Measurements from ENCODE around the gene OTUB2. TPM values are rescaled to one million over a fixed set of nuclear protein-coding genes. Genes with fewer than 3 reads are reported as not detected.

The OTUB2 gene
- total RNA-seq, 4 donors from 2014 or later, result 12.6 to 25.0 (median 21.5) TPM

- DNase-seq (ENCODE audit: low spot score in 2 of 2), result no peak
- TF ChIP-seq CTCF (IDR thresholded peaks at IDR 0.05) (no peak), POLR2A (IDR thresholded peaks at IDR 0.05) (no peak)
- no peak overlapping the region for H3K4me3 ChIP-seq (ENCODE audit: low read depth, poor library complexity, severe bottlenecking)
- 85 to 86% methylated on average over 5 of the region's 5 CpGs for WGBS, 2 donors
- intact Hi-C loops (cut with DNase I; ENCODE audit: low total_unique reads), result no loop called here
Measured at GRCh38 chr14:94088516-94088915, 62.4 kb downstream of the OTUB2 start.

GRCh38 chr14:94089479-94089878 is 63.3 kb downstream of the OTUB2 start:
- DNase-seq (ENCODE audit: low spot score in 2 of 2), result no peak
- 92 to 94% methylated on average over 4 of the region's 4 CpGs for WGBS, 2 donors
- intact Hi-C loops (cut with DNase I; ENCODE audit: low total_unique reads), result no loop called here
- TF ChIP-seq CTCF (IDR thresholded peaks at IDR 0.05), result no peak
- no peak for TF ChIP-seq POLR2A (IDR thresholded peaks at IDR 0.05)
- no peak overlapping the region for H3K4me3 ChIP-seq (ENCODE audit: low read depth, poor library complexity, severe bottlenecking)

- TF ChIP-seq POLR2A (IDR thresholded peaks at IDR 0.05) (no peak), CTCF (IDR thresholded peaks at IDR 0.05) (no peak)
- DNase-seq (ENCODE audit: low spot score in 2 of 2), result no peak
- WGBS, 2 donors, result 92 to 97% methylated on average over 2 of the region's 2 CpGs
- intact Hi-C loops (cut with DNase I; ENCODE audit: low total_unique reads), result no loop called here
- no peak overlapping the region for H3K4me3 ChIP-seq (ENCODE audit: low read depth, poor library complexity, severe bottlenecking)
Measured at GRCh38 chr14:94093418-94093817, 67.3 kb downstream of the OTUB2 start.

- TF ChIP-seq POLR2A (IDR thresholded peaks at IDR 0.05), result no peak
- no peak for TF ChIP-seq CTCF (IDR thresholded peaks at IDR 0.05)
- intact Hi-C loops (cut with DNase I; ENCODE audit: low total_unique reads), result no loop called here
- H3K4me3 ChIP-seq (ENCODE audit: low read depth, poor library complexity, severe bottlenecking), result no peak overlapping the region
- no peak for DNase-seq (ENCODE audit: low spot score in 2 of 2)
- WGBS, 2 donors, result 92 to 97% methylated on average over 4 of the region's 4 CpGs
Measured at GRCh38 chr14:94097091-94097490, 71.0 kb downstream of the OTUB2 start.

Other genes starting within 250 kb of the OTUB2 start
- gene PRIMA1, start 237.9 kb upstream of the OTUB2 start, total RNA-seq, result 1 to 10 TPM; 2.6 to 9.0 (median 4.1) TPM
- not detected for gene FAM181A, start 99.0 kb upstream of the OTUB2 start, total RNA-seq
- 1 to 10 TPM in 2 of 4 donors, under 1 TPM in 2; 0.46 to 5.4 (median 1.8) TPM for gene ASB2, start 49.8 kb upstream of the OTUB2 start, total RNA-seq
- gene CCDC197, start 29.0 kb upstream of the OTUB2 start, total RNA-seq, result not detected
- gene DDX24, start 54.9 kb downstream of the OTUB2 start, total RNA-seq, result 100 to 1,000 TPM in 3 of 4 donors, 10 to 100 TPM in 1; 91.7 to 132 (median 102) TPM
- gene IFI27L1, start 55.0 kb downstream of the OTUB2 start, total RNA-seq, result 10 to 100 TPM in 2 of 4 donors, 1 to 10 TPM in 2; 6.2 to 22.6 (median 10.3) TPM
- gene IFI27, start 84.4 kb downstream of the OTUB2 start, total RNA-seq, result 100 to 1,000 TPM in 2 of 4 donors, 10 to 100 TPM in 2; 70.2 to 133 (median 109) TPM
- gene IFI27L2, start 103.3 kb downstream of the OTUB2 start, total RNA-seq, result 10 to 100 TPM; 21.0 to 69.1 (median 52.3) TPM
- gene PPP4R4, start 148.0 kb downstream of the OTUB2 start, total RNA-seq, result 1 to 10 TPM in 3 of 4 donors, under 1 TPM in 1; 0.56 to 8.6 (median 1.7) TPM

All from lower leg skin (tissue), 4 donors.